OCI-LY7 (cell line): ENCODE measurements around the gene STK33. TPM values are rescaled to one million over a fixed set of nuclear protein-coding genes. Genes with fewer than 3 reads are reported as not detected.

Experiments
- Bru-seq: library from RNA; stranded (reverse); fragments of 400-500 nt; gene quantifications from one replicate; lab custom pipeline; 2021; lab: Mats Ljungman, UMichigan
- BruChase-seq, 2 experiments: library from RNA; stranded (reverse); fragments of 400-500 nt; gene quantifications; one replicate each; lab custom pipeline; 2021; lab: Mats Ljungman, UMichigan
- BruUV-seq: library from RNA; stranded (reverse); fragments of 400-500 nt; replicated peaks from 2 replicates; lab custom pipeline; 2021; lab: Mats Ljungman, UMichigan
- CTCF ChIA-PET: fragments of 300-600 bp; sonication (Branson Sonifier 250); formaldehyde crosslinking; loops from one replicate; lab custom pipeline; 2022; ENCODE audit warnings: antibody characterized with exemption; ENCODE audit not compliant: unreplicated experiment; lab: Charles Lee
- POLR2A ChIA-PET: fragments of 300-600 bp; sonication (Branson Sonifier 250); formaldehyde crosslinking; loops from one replicate; lab custom pipeline; 2022; ENCODE audit warnings: antibody characterized with exemption; lab: Charles Lee
- DNase-seq: peaks from one replicate; pipeline ENCODE4 v3.0.0-alpha.2; 2015; ENCODE audit warnings: low spot score
- H2AFZ ChIP-seq: fragments of 200-600 bp; sonication (generic), shearing (Covaris generic); 2 replicates; pipeline ENCODE4 v1.6.1; 2014; ENCODE audit warnings: mild to moderate bottlenecking, antibody characterized with exemption, low read length, moderate library complexity
- H3K27ac ChIP-seq: fragments of 200-600 bp; sonication (generic); 2 replicates; pipeline ENCODE4 v1.5.1; 2014; ENCODE audit warnings: mixed run types, low read depth, mild to moderate bottlenecking, moderate library complexity, low read length, inconsistent platforms; ENCODE audit not compliant: poor library complexity, severe bottlenecking
- H3K36me3 ChIP-seq: fragments of 200-600 bp; sonication (generic); 2 replicates; pipeline ENCODE4 v1.6.1; 2014; ENCODE audit warnings: mild to moderate bottlenecking, antibody characterized with exemption, low read length, moderate library complexity, mixed read lengths; ENCODE audit not compliant: insufficient read depth
- H3K4me1 ChIP-seq: fragments of 200-600 bp; sonication (generic); 2 replicates; pipeline ENCODE4 v1.5.1; 2014; ENCODE audit warnings: mild to moderate bottlenecking, low read length; ENCODE audit not compliant: insufficient read depth, poor library complexity, severe bottlenecking
- H3K4me2 ChIP-seq: fragments of 200-600 bp; sonication (generic); 2 replicates; pipeline ENCODE4 v1.6.1; 2014; ENCODE audit warnings: mild to moderate bottlenecking, low read length
- H3K4me3 ChIP-seq: fragments of 200-600 bp; sonication (generic); 2 replicates; pipeline ENCODE4 v1.5.1; 2014; ENCODE audit warnings: mild to moderate bottlenecking, low read depth, low read length; ENCODE audit not compliant: poor library complexity, severe bottlenecking
- H3K79me2 ChIP-seq: fragments of 200-600 bp; sonication (generic); 2 replicates; pipeline ENCODE4 v1.6.1; 2016; ENCODE audit warnings: low read depth, mild to moderate bottlenecking, low read length, moderate library complexity, mixed read lengths; ENCODE audit not compliant: insufficient read depth
- H3K9me2 ChIP-seq: fragments of 200-600 bp; sonication (generic); 2 replicates; pipeline ENCODE4 v1.6.1; 2016; ENCODE audit warnings: mild to moderate bottlenecking, low read length, mixed read lengths; ENCODE audit not compliant: insufficient read depth
- H3K9me3 ChIP-seq: fragments of 200-600 bp; sonication (generic); 2 replicates; pipeline ENCODE4 v1.6.1; 2014; ENCODE audit warnings: mild to moderate bottlenecking, mixed run types, low read length, mixed read lengths
- H4K20me1 ChIP-seq: fragments of 200-600 bp; sonication (generic); 2 replicates; pipeline ENCODE4 v1.6.1; 2014; ENCODE audit warnings: mild to moderate bottlenecking, antibody characterized with exemption, low read length, moderate library complexity, mixed read lengths; ENCODE audit not compliant: insufficient read depth
- CTCF ChIP-seq: fragments of 200-600 bp; sonication (generic); conservative IDR thresholded peaks from 2 replicates; pipeline ENCODE4 v1.5.1; 2014; ENCODE audit warnings: mild to moderate bottlenecking, antibody characterized with exemption, low read length, moderate library complexity, mixed read lengths
- EZH2phosphoT487 ChIP-seq: fragments of 200-600 bp; sonication (generic); IDR thresholded peaks from 2 replicates; pipeline ENCODE4 v1.6.1; 2018; ENCODE audit warnings: low read depth, borderline replicate concordance, mild to moderate bottlenecking, mixed run types, antibody characterized with exemption, low read length, moderate library complexity, mixed read lengths
- intact Hi-C: fragments of 100-400 bp; cut with micrococcal nuclease; formaldehyde crosslinking; loops from one replicate; pipeline ENCODE4 v1.10.0; 2022; ENCODE audit not compliant: unreplicated experiment
- long read RNA-seq: library from polyadenylated mRNA; stranded (forward); transcript quantifications from one replicate; pipeline ENCODE4 v2.0.0, GENCODE V29; 2022
- total RNA-seq, 2 experiments: library from RNA; depleted of rRNA in 1 of 2; stranded (reverse); fragments of >200 nt in 1 of 2; shearing (Covaris generic) in 1 of 2; gene quantifications; 2 replicates each; pipeline ENCODE4 v1.2.3, GENCODE V29; 2014 to 2022

The STK33 gene
- 0.73 TPM in 1 of 2 replicates, not detected in the other for total RNA-seq (2014; rRNA removed; shearing (Covaris generic))
- total RNA-seq (2022), result not detected in 2 replicates
- Bru-seq, nascent RNA, result percentile 17 among the genes with signal in this experiment
- BruChase-seq, experiment 1, labeled RNA remaining after a 6-hour chase, result percentile 19 among the genes with signal in this experiment
- BruChase-seq, experiment 2, labeled RNA remaining after a 2-hour chase, result percentile 25 among the genes with signal in this experiment
- long read RNA-seq, result 0 reads

- peak within 1 kb of the TSS; percentile 12; the same call in 1 of the 2 replicates for H3K4me2 ChIP-seq
- no peaks in the 10 kb centered on the region for H3K4me1 ChIP-seq
- intact Hi-C loops, result no loop called here
- H4K20me1 ChIP-seq, result no peaks in the 10 kb centered on the region
- H3K9me3 ChIP-seq, result no peaks in the 10 kb centered on the region
- ChIA-PET POLR2A (no interaction called here), CTCF (no interaction called here)
- no peak within 1 kb of the TSS for H3K27ac ChIP-seq
- no peak for DNase-seq
- H3K79me2 ChIP-seq, result no peaks in the 10 kb centered on the region
- no peak for TF ChIP-seq CTCF
- TF ChIP-seq EZH2phosphoT487, result no peak
- H3K4me3 ChIP-seq, result no peak within 1 kb of the TSS
- H3K36me3 ChIP-seq, result no peaks in the 10 kb centered on the region
- H3K9me2 ChIP-seq, result no peaks in the 10 kb centered on the region
- H2AFZ ChIP-seq, result no peak within 1 kb of the TSS
- BruUV-seq, result no TSS peak
Observed at GRCh38 chr11:8593935-8594909, at the start of gene STK33. TSS of gene STK33 (minus strand) at chr11:8594228. CDS start at chr11:8474905, 119,323 bp downstream.

GRCh38 chr11:8642196-8642841 is 48.3 kb upstream of the STK33 start:
- intact Hi-C loops, result no loop called here
- no peaks in the 10 kb centered on the region for H3K9me2 ChIP-seq
- CTCF ChIA-PET, result no interaction called here

More at GRCh38 chr11:8642196-8642841, 48.3 kb upstream of the STK33 start:
- DNase-seq, result no peak
- no peak overlapping the region for H3K27ac ChIP-seq
- H3K36me3 ChIP-seq, result peaks cover 62% of the 10 kb centered on the region
- H3K79me2 ChIP-seq, result no peaks in the 10 kb centered on the region
- POLR2A ChIA-PET, result no interaction called here
- H3K4me3 ChIP-seq, result no peak overlapping the region
- H3K4me2 ChIP-seq, result no peak overlapping the region
- no peak for TF ChIP-seq EZH2phosphoT487
- TF ChIP-seq CTCF, result no peak
- no peaks in the 10 kb centered on the region for H4K20me1 ChIP-seq
- H2AFZ ChIP-seq, result no peak overlapping the region
- H3K4me1 ChIP-seq, result no peaks in the 10 kb centered on the region
- no TSS peak for BruUV-seq
- no peaks in the 10 kb centered on the region for H3K9me3 ChIP-seq
